SK-N-SH (cell line): ENCODE measurements around the gene ZMAT5. TPM values are rescaled to one million over a fixed set of nuclear protein-coding genes. Genes with fewer than 3 reads are reported as not detected.

Source experiments
- CTCF ChIA-PET: fragments of 300-600, 350-600 bp; formaldehyde crosslinking; extraction: SDS; loops from one replicate; lab custom pipeline; 2021; lab: Yijun Ruan, JAX
- POLR2A ChIA-PET: fragments of 350-600 bp; sonication (Branson Sonifier 250); formaldehyde crosslinking; extraction: SDS; loops from one replicate; lab custom pipeline; 2020; ENCODE audit warnings: antibody characterized with exemption, inconsistent platforms; lab: Yijun Ruan, JAX
- DNase-seq: peaks from one replicate; pipeline ENCODE4 v3.0.0; 2012
- H2AFZ ChIP-seq: fragments of 200-600 bp; sonication (generic); 2 replicates; pipeline ENCODE4 v1.8.1; 2016; ENCODE audit warnings: antibody characterized with exemption, mild to moderate bottlenecking, low read depth
- H3F3A ChIP-seq: fragments of 200-600 bp; sonication (generic); replicated peaks from 2 replicates; pipeline ENCODE3; 2016; ENCODE audit warnings: antibody characterized with exemption, mild to moderate bottlenecking; ENCODE audit not compliant: insufficient read depth
- H3K27ac ChIP-seq, 2 experiments: fragments of 200-500 bp in 1 of 2; fragments of 200-600 bp in 1 of 2; sonication (Bioruptor generic) in 1 of 2; sonication (generic), shearing (Covaris generic) in 1 of 2; 2 replicates each; pipeline versions ENCODE4 v1.5.1 to v1.6.1; 2014 to 2016; ENCODE audit warnings: low read depth in 2 of 2, inconsistent platforms in 1 of 2, low read length in 1 of 2, mild to moderate bottlenecking in 1 of 2, mixed read lengths in 1 of 2
- H3K27me3 ChIP-seq: fragments of 200-600 bp; sonication (generic), shearing (Covaris generic); 2 replicates; pipeline ENCODE4 v1.6.1; 2016; ENCODE audit warnings: mixed run types; ENCODE audit not compliant: insufficient read depth
- H3K36me3 ChIP-seq, 2 experiments: fragments of 200-500 bp in 1 of 2; fragments of 200-600 bp in 1 of 2; sonication (Bioruptor generic) in 1 of 2; sonication (generic) in 1 of 2; replicated peaks in 1 of 2; 2 replicates each; pipeline versions ENCODE3 to v1.5.1; 2014 to 2016; ENCODE audit warnings: low read length in 1 of 2, mild to moderate bottlenecking in 1 of 2; ENCODE audit not compliant: insufficient read depth in 2 of 2, control insufficient read depth in 1 of 2
- H3K4me1 ChIP-seq, 2 experiments: fragments of 200-500 bp in 1 of 2; fragments of 200-600 bp in 1 of 2; sonication (Bioruptor generic) in 1 of 2; sonication (generic), shearing (Covaris generic) in 1 of 2; 2 replicates each; pipeline versions ENCODE4 v1.5.1 to v1.6.1; 2014 to 2016; ENCODE audit warnings: low read depth in 1 of 2, low read length in 1 of 2, mixed run types in 1 of 2; ENCODE audit not compliant: insufficient read depth in 2 of 2, control insufficient read depth in 1 of 2
- H3K4me2 ChIP-seq: fragments of 200-600 bp; sonication (generic), shearing (Covaris generic); 2 replicates; pipeline ENCODE4 v1.6.1; 2017; ENCODE audit warnings: mixed run types
- H3K4me3 ChIP-seq, 2 experiments: fragments of 200-500 bp in 1 of 2; fragments of 200-600 bp in 1 of 2; sonication (Bioruptor generic) in 1 of 2; sonication (generic), shearing (Covaris generic) in 1 of 2; 2 replicates each; pipeline versions ENCODE4 v1.5.1 to v1.8.1; 2014 to 2016; ENCODE audit warnings: low read depth in 2 of 2, inconsistent platforms in 1 of 2, low read length in 1 of 2, mild to moderate bottlenecking in 1 of 2, mixed read lengths in 1 of 2, moderate library complexity in 1 of 2
- H3K79me2 ChIP-seq: fragments of 200-600 bp; sonication (generic); 2 replicates; pipeline ENCODE4 v1.8.1; 2017; ENCODE audit warnings: mild to moderate bottlenecking; ENCODE audit not compliant: insufficient read depth
- H3K9ac ChIP-seq: fragments of 200-600 bp; sonication (generic); 2 replicates; pipeline ENCODE4 v1.6.1; 2017; ENCODE audit warnings: mixed run types
- H3K9me2 ChIP-seq: fragments of 200-600 bp; sonication (generic); 2 replicates; pipeline ENCODE4 v1.6.1; 2017; ENCODE audit warnings: mixed run types
- H3K9me3 ChIP-seq: fragments of 200-600 bp; sonication (generic); 2 replicates; pipeline ENCODE4 v1.6.1; 2017; ENCODE audit warnings: mixed run types, mild to moderate bottlenecking, moderate library complexity
- H4K20me1 ChIP-seq: fragments of 200-600 bp; sonication (generic); 2 replicates; pipeline ENCODE4 v1.6.1; 2017; ENCODE audit warnings: mild to moderate bottlenecking, mixed run types; ENCODE audit not compliant: insufficient read depth
- CHD2 ChIP-seq: fragments of 150-350 bp; IDR thresholded peaks from 2 replicates; pipeline ENCODE4 v1.6.1; 2018; ENCODE audit warnings: low read length; ENCODE audit not compliant: partially characterized antibody
- ELF1 ChIP-seq: IDR thresholded peaks from 2 replicates; pipeline ENCODE4 v1.4.0; 2012
- EP300 ChIP-seq, 2 experiments: IDR thresholded peaks; 2 replicates each; pipeline versions ENCODE4 v1.4.0 to v1.6.1; 2012; ENCODE audit warnings: borderline replicate concordance in 1 of 2, low read depth in 1 of 2, low read length in 1 of 2
- FOSL2 ChIP-seq: IDR thresholded peaks from 2 replicates; pipeline ENCODE4 v1.4.0; 2012; ENCODE audit warnings: low read depth, mild to moderate bottlenecking, moderate library complexity, borderline replicate concordance
- FOXJ3 ChIP-seq: sonication (generic); formaldehyde crosslinking; IDR thresholded peaks from 2 replicates; pipeline ENCODE4 v1.5.1; 2020; ENCODE audit warnings: mild to moderate bottlenecking, missing genetic modification reagents
- FOXM1 ChIP-seq: IDR thresholded peaks from 2 replicates; pipeline ENCODE4 v1.4.0; 2012; ENCODE audit warnings: low read depth, mild to moderate bottlenecking
- GABPA ChIP-seq: IDR thresholded peaks from 2 replicates; pipeline ENCODE4 v1.4.0; 2012; ENCODE audit warnings: low read depth, mild to moderate bottlenecking
- IRF3 ChIP-seq: fragments of 150-350 bp; IDR thresholded peaks from 2 replicates; pipeline ENCODE4 v1.6.1; 2016; ENCODE audit warnings: mild to moderate bottlenecking, low read depth, low read length
- MAX ChIP-seq: IDR thresholded peaks from 2 replicates; pipeline ENCODE4 v1.4.0; 2012; ENCODE audit warnings: low read depth
- MXI1 ChIP-seq: IDR thresholded peaks from 2 replicates; pipeline ENCODE4 v1.6.1; 2012; ENCODE audit warnings: mild to moderate bottlenecking, low read depth, low read length, improper control_type of control experiment
- NFIC ChIP-seq: IDR thresholded peaks from 2 replicates; pipeline ENCODE4 v1.4.0; 2012; ENCODE audit warnings: borderline replicate concordance
- NRF1 ChIP-seq: IDR thresholded peaks from 2 replicates; pipeline ENCODE4 v1.6.1; 2012; ENCODE audit warnings: low read depth, mild to moderate bottlenecking, low read length
- PBX3 ChIP-seq: IDR thresholded peaks from 2 replicates; pipeline ENCODE4; 2012
- RAD21 ChIP-seq: IDR thresholded peaks from 2 replicates; pipeline ENCODE4 v1.6.1; 2012; ENCODE audit warnings: mild to moderate bottlenecking, low read length
- SIN3A ChIP-seq: IDR thresholded peaks from 2 replicates; pipeline ENCODE4 v1.6.1; 2012; ENCODE audit warnings: low read depth, mild to moderate bottlenecking, low read length, moderate library complexity, borderline replicate concordance
- TCF12 ChIP-seq: IDR thresholded peaks from 2 replicates; pipeline ENCODE4 v1.4.0; 2012
- TEAD4 ChIP-seq: IDR thresholded peaks from 2 replicates; pipeline ENCODE4 v1.4.0; 2012; ENCODE audit warnings: mild to moderate bottlenecking, borderline replicate concordance; ENCODE audit not compliant: insufficient read depth
- USF1 ChIP-seq: IDR thresholded peaks from 2 replicates; pipeline ENCODE4 v1.4.0; 2012; ENCODE audit warnings: low read depth, borderline replicate concordance
- USF2 ChIP-seq: fragments of 150-350 bp; IDR thresholded peaks from 2 replicates; pipeline ENCODE4 v1.6.1; 2017; ENCODE audit warnings: antibody characterized with exemption, low read length, low read depth, borderline replicate concordance
- WGBS: methylation state at CpG from one replicate; pipeline ENCODE4 v1.1.6; 2017; ENCODE audit warnings: low lambda C conversion rate; 5-methylcytosine and 5-hydroxymethylcytosine counted together
- polyA plus RNA-seq, 3 experiments: library from polyadenylated mRNA; depleted of rRNA; stranded (reverse); fragments of >200 nt; gene quantifications; 2 replicates each; pipeline ENCODE4 v1.2.3, GENCODE V29; 2012

ZMAT5 gene
- polyA plus RNA-seq, 1 of the 3 experiments (the other 2 are of a cell fraction): 35.0 TPM

- Histone ChIP-seq H3K9me2 (no peaks in the 10 kb centered on the region), H3K4me1 (peaks cover 0 to 65% of the 10 kb centered on the region in 2 experiments; a peak in 1 of 4 replicates), H2AFZ (no peak overlapping the region), H3K9ac (no peak overlapping the region), H3K4me2 (no peak overlapping the region), H3K4me3 (no peak overlapping the region), H3K27me3 (peaks cover 11% of the 10 kb centered on the region; the same call in 1 of the 2 replicates), H3F3A (no peaks in the 10 kb centered on the region), H3K27ac (no peak overlapping the region; a peak in 1 of 4 replicates), H3K79me2 (no peaks in the 10 kb centered on the region), H3K36me3 (no peaks in the 10 kb centered on the region), H4K20me1 (peaks cover 12% of the 10 kb centered on the region; the same call in 1 of the 2 replicates), H3K9me3 (no peaks in the 10 kb centered on the region)
- CTCF ChIA-PET: interaction anchor here (1.0 to 5.2 kb wide), 3 partner anchors 12 to 51 kb away, joined by 3 to 34 read pairs (median 4); partner anchors contain the start of genes UQCR10 and ZMAT5
- TF ChIP-seq TCF12: no peak
- no peak for TF ChIP-seq NFIC
- no peak for TF ChIP-seq TEAD4
- TF ChIP-seq USF1: no peak
- no peak for TF ChIP-seq EP300 (IDR thresholded peaks at IDR 0.05; ENCODE audit: borderline replicate concordance in 1 of 2, low read depth in 1 of 2, low read length in 1 of 2)
- TF ChIP-seq USF2: no peak
- TF ChIP-seq GABPA: no peak
- no peak for TF ChIP-seq ELF1
- no peak for TF ChIP-seq MXI1
- TF ChIP-seq IRF3: no peak
- no peak for TF ChIP-seq NRF1
- no peak for TF ChIP-seq FOSL2
- no peak for TF ChIP-seq PBX3
- no peak for DNase-seq
- POLR2A ChIA-PET: interaction anchor here (1.6 kb wide), 1 partner anchor 21 kb away, joined by 5 read pairs; no protein-coding TSS in a partner anchor
- 40% methylated on average over 3 of the region's 5 CpGs for WGBS
These were observed 51.1 kb downstream of the ZMAT5 start for GRCh38 chr22:29715705-29716104.

- Histone ChIP-seq H3K36me3 (no peaks in the 10 kb centered on the region), H4K20me1 (peaks cover 12% of the 10 kb centered on the region; the same call in 1 of the 2 replicates), H2AFZ (no peak overlapping the region), H3K79me2 (no peaks in the 10 kb centered on the region), H3K9me3 (no peaks in the 10 kb centered on the region), H3K9ac (no peak overlapping the region), H3K4me3 (no peak overlapping the region), H3K27me3 (peaks cover 11% of the 10 kb centered on the region; the same call in 1 of the 2 replicates), H3K27ac (peak overlapping the region in 1 of 2 experiments; percentile 28; a peak in 2 of 4 replicates), H3K9me2 (no peaks in the 10 kb centered on the region), H3F3A (no peaks in the 10 kb centered on the region), H3K4me2 (no peak overlapping the region), H3K4me1 (peaks cover 0 to 70% of the 10 kb centered on the region in 2 experiments; a peak in 1 of 4 replicates)
- 69% methylated on average over 9 of the region's 13 CpGs for WGBS
- DNase-seq: peak; percentile 62
- CTCF ChIA-PET: interaction anchor here (1.3 to 5.2 kb wide), 2 partner anchors 25 to 51 kb away, joined by 4 to 34 read pairs; partner anchors contain the start of genes UQCR10 and ZMAT5
- POLR2A ChIA-PET: interaction anchor here (1.6 kb wide), 1 partner anchor 21 kb away, joined by 5 read pairs; no protein-coding TSS in a partner anchor
- no peak for TF ChIP-seq USF1
- no peak for TF ChIP-seq NFIC
- no peak for TF ChIP-seq CHD2
- TF ChIP-seq IRF3: no peak
- no peak for TF ChIP-seq MAX
- no peak for TF ChIP-seq FOXM1
- no peak for TF ChIP-seq SIN3A
- TF ChIP-seq RAD21: no peak
- no peak for TF ChIP-seq FOXJ3 (CRISPR knock-in tag)
These were observed 51.6 kb downstream of the ZMAT5 start for GRCh38 chr22:29715240-29715639.
